ENCODE data around the gene LASP1NB.
A peak's percentile ranks its signal among the peaks of the same experiment; 100 is the strongest.

The LASP1NB gene

GRCh38 chr17:38970128-38970527 lies 44.7 kb downstream of the LASP1NB start:
- Histone ChIP-seq H3K23ac (ENCODE audit: insufficient read length) (no peak overlapping the region), H3K4me1 (replicated peaks in 1 of 4; ENCODE audit: control insufficient read depth in 3 of 4, insufficient read depth in 4 of 4, low read length in 3 of 4) (peaks cover 0 to 2% (median 1%) of the 10 kb centered on the region in 4 experiments; a peak in 3 of 7 replicates), H3K14ac (ENCODE audit: insufficient read length) (no peak overlapping the region), H2BK15ac (ENCODE audit: low read length) (no peak overlapping the region), H3K4ac (replicated peaks; ENCODE audit: insufficient read length, low read depth, low read length) (no peak overlapping the region), H4K8ac (ENCODE audit: extremely low read depth, insufficient read depth, low read length) (no peak overlapping the region), H4K5ac (ENCODE audit: insufficient read length, low read depth, low read length) (no peak overlapping the region), H3K56ac (replicated peaks; ENCODE audit: insufficient read length, low read depth, low read length) (no peak overlapping the region), H3K23me2 (ENCODE audit: low read depth, low read length) (peaks cover 2% of the 10 kb centered on the region; the same call in 1 of the 2 replicates), H3K36me3 (ENCODE audit: control insufficient read depth in 2 of 4, insufficient read depth in 4 of 4, low read length in 3 of 4) (no peaks in the 10 kb centered on the region), H3K4me3 (ENCODE audit: extremely low read depth in 1 of 4, insufficient read depth in 2 of 4, low read depth in 3 of 4, low read length in 4 of 4) (no peak overlapping the region), H2BK12ac (ENCODE audit: low read depth, low read length) (no peak overlapping the region), H3K9ac (replicated peaks in 1 of 4; ENCODE audit: extremely low read depth in 1 of 4, low read depth in 3 of 4, low read length in 3 of 4) (no peak overlapping the region), H2BK20ac (ENCODE audit: low read length) (no peak overlapping the region), H4K20me1 (replicated peaks in 1 of 2; ENCODE audit: control insufficient read depth in 1 of 2, insufficient read depth in 2 of 2, low read length in 2 of 2) (no peaks in the 10 kb centered on the region), H3K9me3 (ENCODE audit: insufficient read depth in 2 of 2, low read depth in 1 of 2, low read length in 1 of 2) (no peaks in the 10 kb centered on the region), H2BK5ac (ENCODE audit: low read depth, low read length) (no peak overlapping the region), H2BK120ac (replicated peaks; ENCODE audit: low read depth, low read length) (no peak overlapping the region), H2AK5ac (ENCODE audit: low read depth, low read length) (no peak overlapping the region), H3K79me2 (ENCODE audit: control insufficient read depth in 1 of 2, insufficient read depth in 2 of 2, low read length in 2 of 2) (no peaks in the 10 kb centered on the region), H4K91ac (replicated peaks; ENCODE audit: insufficient read length, low read length) (no peak overlapping the region), H3K27ac (ENCODE audit: low read depth, low read length) (no peak overlapping the region), H3K18ac (ENCODE audit: extremely low read depth, low read length) (no peak overlapping the region), H2AFZ (ENCODE audit: low read length) (no peak overlapping the region), H3K4me2 (ENCODE audit: insufficient read depth in 1 of 2, low read depth in 2 of 2, low read length in 2 of 2) (no peak overlapping the region), H3K27me3 (replicated peaks in 1 of 4; ENCODE audit: control insufficient read depth in 3 of 4, extremely low read depth in 1 of 4, insufficient read depth in 3 of 4, low read length in 3 of 4) (no peaks in the 10 kb centered on the region), H3K79me1 (ENCODE audit: low read depth, low read length) (no peaks in the 10 kb centered on the region)
- ChIA-PET CTCF (ENCODE audit: partially characterized antibody) (interaction anchor here (1.0 to 1.7 kb wide), 2 partner anchors 45 to 195 kb away, joined by 3 to 5 read pairs; no protein-coding TSS in a partner anchor), POLR2A (ENCODE audit: partially characterized antibody) (no interaction called here)
- DNase-seq (ENCODE audit: low read depth in 1 of 2, low spot score in 2 of 2) (peak in 1 of 2 experiments; percentile 31), FAIRE-seq (no peak)
- TF ChIP-seq RAD21 (IDR thresholded peaks at IDR 0.05 in 1 of 2, conservative IDR thresholded peaks at IDR 0.05 in 1 of 2; ENCODE audit: low read depth in 2 of 2, low read length in 2 of 2) (0 out of 4 replicates have a peak, but pooled peaks of 1 of the 2 experiments have one; percentile 14), SIN3A (conservative IDR thresholded peaks at IDR 0.05 in 1 of 2, IDR thresholded peaks at IDR 0.05 in 1 of 2; ENCODE audit: low read depth in 1 of 2, low read length in 2 of 2) (no peak), CTCF (IDR thresholded peaks at IDR 0.05; ENCODE audit: control extremely low read depth in 1 of 3, insufficient read depth in 1 of 3, low read depth in 1 of 3, low read length in 3 of 3) (peak in 1 of 3 experiments; percentile 16; a peak in 1 of 4 replicates)
- WGBS, 2 experiments (ENCODE audit: extremely low coverage in 1 of 2, insufficient coverage in 1 of 2, insufficient read length in 1 of 2, insufficient replicate concordance in 2 of 2, low coverage in 1 of 2, low lambda C conversion rate in 2 of 2, missing lambda C conversion rate in 1 of 2): 92% methylated on average over 4 of the region's 4 CpGs; no CpG with 5 or more reads in 1 of the 2 experiments
